ENCODE results near the gene CAPZB.

GRCh38 chr1:19447550-19447949, 37.8 kb downstream of the CAPZB start:
- TF ChIP-seq GATA2 (IDR thresholded peaks at IDR 0.05; ENCODE audit: low read depth, low read length) (no peak), GATA3 (IDR thresholded peaks at IDR 0.05; ENCODE audit: low read depth, low read length) (no peak)
